Endothelial cell of umbilical vein (primary cell): Measurements from ENCODE around the gene SELENON. TPM values are rescaled to one million over a fixed set of nuclear protein-coding genes. Genes with fewer than 3 reads are reported as not detected.

ENCODE experiments used
- BruUV-seq: library from RNA; stranded (reverse); fragments of 400-500 nt; replicated peaks from 2 replicates; lab custom pipeline; 2021; lab: Mats Ljungman, UMichigan
- CTCF ChIA-PET: fragments of 300-600, 350-600 bp; sonication (Branson Sonifier 250); formaldehyde crosslinking; loops from one replicate; lab custom pipeline; 2021; ENCODE audit warnings: antibody characterized with exemption, inconsistent platforms; lab: Charles Lee
- POLR2A ChIA-PET: fragments of 300-600, 350-600 bp; sonication (Branson Sonifier 250); formaldehyde crosslinking; loops from one replicate; lab custom pipeline; 2021; ENCODE audit warnings: antibody characterized with exemption, inconsistent platforms; lab: Charles Lee
- DNase-seq: peaks from one replicate; pipeline ENCODE4 v3.0.0-alpha.2; 2011; ENCODE audit warnings: low read depth, low spot score
- FAIRE-seq: peaks from 2 replicates; lab custom pipeline; 2011; peaks lifted over from hg19 to GRCh38; lab: Jason Lieb, UNC
- H2AFZ ChIP-seq: 2 replicates; pipeline ENCODE4 v1.6.0; 2012; ENCODE audit warnings: low read depth, low read length, control low read depth, inconsistent platforms
- H3K27ac ChIP-seq: 2 replicates; pipeline ENCODE4 v1.5.1; 2011; ENCODE audit warnings: low read depth, mild to moderate bottlenecking, control low read depth, low read length, moderate library complexity; ENCODE audit not compliant: insufficient read depth
- H3K27me3 ChIP-seq, 2 experiments: 2 replicates each; pipeline versions ENCODE4 v1.6.0 to v1.6.1; 2011; ENCODE audit warnings: low read length in 2 of 2, mixed read lengths in 1 of 2; ENCODE audit not compliant: control insufficient read depth in 2 of 2, insufficient read depth in 2 of 2
- H3K36me3 ChIP-seq, 2 experiments: 2 replicates in 1 of 2; 3 replicates in 1 of 2; pipeline ENCODE4 v1.5.1; 2011; ENCODE audit warnings: low read length in 2 of 2, mild to moderate bottlenecking in 1 of 2, moderate library complexity in 1 of 2; ENCODE audit not compliant: control insufficient read depth in 2 of 2, insufficient read depth in 2 of 2; ENCODE audit errors: extremely low read depth in 1 of 2
- H3K4me1 ChIP-seq: 3 replicates; pipeline ENCODE4 v1.5.1; 2011; ENCODE audit warnings: mild to moderate bottlenecking, low read length; ENCODE audit not compliant: control insufficient read depth, insufficient read depth; ENCODE audit errors: extremely low read depth
- H3K4me2 ChIP-seq: 2 replicates; pipeline ENCODE4 v1.6.1; 2011; ENCODE audit warnings: low read length, control low read depth, mixed read lengths; ENCODE audit not compliant: insufficient read depth
- H3K4me3 ChIP-seq, 3 experiments: fragments of 200-600 bp in 1 of 3; sonication (generic), shearing (Covaris generic) in 1 of 3; replicated peaks in 1 of 3; 2 replicates each; pipeline ENCODE4 v1.5.1; 2011 to 2016; ENCODE audit warnings: control low read depth in 3 of 3, low read length in 3 of 3, mild to moderate bottlenecking in 2 of 3, inconsistent platforms in 1 of 3, low read depth in 1 of 3, moderate library complexity in 1 of 3; ENCODE audit not compliant: insufficient read depth in 1 of 3
- H3K79me2 ChIP-seq: 2 replicates; pipeline ENCODE4 v1.6.0; 2012; ENCODE audit warnings: low read length, inconsistent platforms; ENCODE audit not compliant: control insufficient read depth, insufficient read depth
- H3K9ac ChIP-seq: replicated peaks from 2 replicates; pipeline ENCODE3; 2011; ENCODE audit warnings: low read length, control low read depth; ENCODE audit not compliant: insufficient read depth; ENCODE audit errors: extremely low read depth
- H3K9me1 ChIP-seq: replicated peaks from 3 replicates; pipeline ENCODE4 v1.6.0; 2011; ENCODE audit warnings: mild to moderate bottlenecking, low read length; ENCODE audit not compliant: control insufficient read depth, insufficient read depth; ENCODE audit errors: extremely low read depth
- H3K9me3 ChIP-seq: replicated peaks from 2 replicates; pipeline ENCODE4 v1.5.1; 2012; ENCODE audit warnings: low read length, inconsistent platforms; ENCODE audit not compliant: control insufficient read depth, insufficient read depth
- H4K20me1 ChIP-seq: replicated peaks from 2 replicates; pipeline ENCODE3; 2011; ENCODE audit warnings: mild to moderate bottlenecking, low read length; ENCODE audit not compliant: control insufficient read depth, insufficient read depth; ENCODE audit errors: extremely low read depth
- CTCF ChIP-seq, 2 donors: IDR thresholded peaks; 1 replicate in 1 of 2; 2 replicates in 1 of 2; pipeline ENCODE4 v1.5.1; 2011; ENCODE audit warnings: low read length in 2 of 2, mild to moderate bottlenecking in 2 of 2, moderate library complexity in 2 of 2, control low read depth in 1 of 2, inconsistent platforms in 1 of 2, low read depth in 1 of 2; ENCODE audit not compliant: insufficient read depth in 1 of 2; ENCODE audit errors: extremely low read depth in 1 of 2
- EZH2 ChIP-seq: IDR thresholded peaks from 2 replicates; pipeline ENCODE4 v1.6.1; 2012; ENCODE audit warnings: borderline replicate concordance, low read depth, mild to moderate bottlenecking, moderate library complexity, low read length, inconsistent platforms; ENCODE audit not compliant: severe bottlenecking
- FOS ChIP-seq: IDR thresholded peaks from 2 replicates; pipeline ENCODE4 v1.6.1; 2011; ENCODE audit warnings: mild to moderate bottlenecking, low read length, moderate library complexity, borderline replicate concordance; ENCODE audit not compliant: insufficient read depth
- GATA2 ChIP-seq: IDR thresholded peaks from 2 replicates; pipeline ENCODE4 v1.7.0; 2011; ENCODE audit warnings: low read depth, mild to moderate bottlenecking, moderate library complexity, mixed read lengths, low read length; ENCODE audit not compliant: insufficient read length, insufficient read depth
- JUN ChIP-seq: IDR thresholded peaks from 2 replicates; pipeline ENCODE4 v1.6.1; 2011; ENCODE audit warnings: borderline replicate concordance, low read depth; ENCODE audit not compliant: insufficient read length, insufficient read depth
- MAX ChIP-seq: IDR thresholded peaks from 2 replicates; pipeline ENCODE4 v1.6.1; 2011; ENCODE audit not compliant: insufficient read depth, insufficient read length
- MYC ChIP-seq: IDR thresholded peaks from one replicate; pipeline ENCODE4 v1.6.1; 2011; ENCODE audit warnings: mild to moderate bottlenecking, low read depth, low read length
- POLR2A ChIP-seq: IDR thresholded peaks from 2 replicates; pipeline ENCODE4 v1.6.1; 2012; ENCODE audit warnings: low read depth, mild to moderate bottlenecking, control low read depth, low read length
- POLR2AphosphoS5 ChIP-seq: IDR thresholded peaks from 2 replicates; pipeline ENCODE4 v1.6.1; 2012; ENCODE audit warnings: low read depth, mild to moderate bottlenecking, control low read depth, low read length, moderate library complexity; ENCODE audit not compliant: insufficient read depth
- dilution Hi-C: fragments of 300-500 bp; cut with MboI; formaldehyde crosslinking; loops from one replicate; pipeline ENCODE4 v1.15.0; 2019; ENCODE audit warnings: low sequenced_read_pairs; ENCODE audit not compliant: extremely low pct_ligation_motif_present
- intact Hi-C: fragments of 100-400 bp; cut with micrococcal nuclease; formaldehyde crosslinking; loops from one replicate; pipeline ENCODE4 v1.10.0; 2022
- polyA plus RNA-seq, 4 experiments: library from polyadenylated mRNA; depleted of rRNA in 3 of 4; stranded (reverse) in 3 of 4; unstranded in 1 of 4; fragments of >200 nt; gene quantifications; 2 replicates each; pipeline versions ENCODE4 v1.2.1 to v1.2.3, GENCODE V29; 2011 to 2012; ENCODE audit warnings: missing spikeins in 1 of 4
- total RNA-seq: library from RNA; stranded (reverse); gene quantifications from 2 replicates; pipeline ENCODE4 v1.2.3, GENCODE V29; 2021

SELENON gene
- total and polyA plus RNA-seq, 2 donors (not counting 3 experiments of a cell fraction or from before 2014, with no cell fraction given), result 117 to 182 TPM

GRCh38 chr1:25818569-25818968, 18.6 kb downstream of the SELENON start:
- no peak overlapping the region for H3K9ac ChIP-seq
- H3K79me2 ChIP-seq, result peaks cover 9% of the 10 kb centered on the region
- DNase-seq (no peak), FAIRE-seq (no peak)
- H3K4me3 ChIP-seq, result no peak overlapping the region
- no peaks in the 10 kb centered on the region for H3K27me3 ChIP-seq
- dilution Hi-C loops, result no loop called here
- no peak overlapping the region for H3K27ac ChIP-seq
- TF ChIP-seq FOS (no peak), JUN (no peak), EZH2 (no peak), POLR2A (no peak), POLR2AphosphoS5 (no peak), GATA2 (no peak), CTCF (IDR thresholded peaks at IDR 0.05; ENCODE audit: extremely low read depth in 1 of 2, insufficient read depth in 1 of 2, low read depth in 1 of 2, low read length in 2 of 2) (no peak), MAX (no peak), MYC (no peak)
- H3K36me3 ChIP-seq, result peaks cover 0 to 24% of the 10 kb centered on the region in 2 experiments
- no peaks in the 10 kb centered on the region for H3K9me3 ChIP-seq
- H4K20me1 ChIP-seq, result no peaks in the 10 kb centered on the region
- peaks cover 14% of the 10 kb centered on the region for H3K4me1 ChIP-seq
- no peaks in the 10 kb centered on the region for H3K9me1 ChIP-seq
- H2AFZ ChIP-seq, result no peak overlapping the region
- H3K4me2 ChIP-seq, result no peak overlapping the region
- ChIA-PET POLR2A (no interaction called here), CTCF (interaction anchor here (1.1 kb wide), 1 partner anchor 179 kb away, joined by 4 read pairs; the partner anchor contains the start of gene PAFAH2)
- intact Hi-C loops, result no loop called here
- no TSS peak for BruUV-seq
